AG09309 (cell line): ENCODE data around the gene TXNL4A.
"Not testable (repeated sequence)": the region's sequence is repeated elsewhere in the genome, so short reads cannot be mapped to it uniquely, and the experiment has no call there.

ENCODE experiments used
- DNase-seq: peaks from one replicate; pipeline ENCODE4 v3.0.0-alpha.2; 2010; ENCODE audit warnings: low read depth
- H3K4me3 ChIP-seq: 2 replicates; pipeline ENCODE4 v1.5.1; 2011; ENCODE audit warnings: mild to moderate bottlenecking, low read depth, low read length, moderate library complexity; ENCODE audit not compliant: control insufficient read depth
- CTCF ChIP-seq: IDR thresholded peaks from 2 replicates; pipeline ENCODE4 v1.5.1; 2011; ENCODE audit warnings: mild to moderate bottlenecking, low read depth, low read length, inconsistent platforms; ENCODE audit not compliant: insufficient read depth, control insufficient read depth; ENCODE audit errors: missing control alignments

Gene TXNL4A

GRCh38 chr18:80029690-80030089, 41.3 kb upstream of the TXNL4A start:
- H3K4me3 ChIP-seq: no peak overlapping the region
- DNase-seq: no peak
- TF ChIP-seq CTCF: no peak

GRCh38 chr18:80027719-80028118, 39.4 kb upstream of the TXNL4A start:
- peak; percentile 64 for DNase-seq
- H3K4me3 ChIP-seq: not testable (repeated sequence)

GRCh38 chr18:80026363-80026762, 38.0 kb upstream of the TXNL4A start:
- TF ChIP-seq CTCF: no peak
- H3K4me3 ChIP-seq: no peak overlapping the region
- DNase-seq: no peak

- DNase-seq: no peak
- peak; percentile 21 for TF ChIP-seq CTCF
- H3K4me3 ChIP-seq: no peak overlapping the region
These were observed 34.8 kb upstream of the TXNL4A start for GRCh38 chr18:80023173-80023572.

GRCh38 chr18:80022613-80023012, 34.2 kb upstream of the TXNL4A start:
- no peak for TF ChIP-seq CTCF
- DNase-seq: no peak
- no peak overlapping the region for H3K4me3 ChIP-seq

- DNase-seq: no peak
- TF ChIP-seq CTCF: no peak
- no peak overlapping the region for H3K4me3 ChIP-seq
These were observed 24.4 kb upstream of the TXNL4A start for GRCh38 chr18:80012714-80013113.

GRCh38 chr18:80011496-80012137, 23.3 kb upstream of the TXNL4A start:
- DNase-seq, H3K4me3 ChIP-seq: not testable (repeated sequence)

- TF ChIP-seq CTCF: no peak
- H3K4me3 ChIP-seq: peak overlapping the region; percentile 15
- DNase-seq: no peak
These were observed 22.2 kb upstream of the TXNL4A start for GRCh38 chr18:80010551-80010906.
